SJCRH30 (cell line): ENCODE results near the gene ABCD1. TPM values are rescaled to one million over a fixed set of nuclear protein-coding genes. Genes with fewer than 3 reads are reported as not detected.

Experiments
- DNase-seq, 2 experiments: peaks; one replicate each; pipeline ENCODE4 v3.0.0-alpha.2; 2015 to 2020
- H3K27ac ChIP-seq: fragments of 250-450 bp; sonication (Bioruptor Pico); 2 replicates; pipeline ENCODE4 v1.5.1; 2020; ENCODE audit warnings: mild to moderate bottlenecking, moderate library complexity
- H3K27me3 ChIP-seq: fragments of 250-450 bp; sonication (Bioruptor Pico); 2 replicates; pipeline ENCODE4 v1.5.1; 2020; ENCODE audit warnings: mild to moderate bottlenecking, moderate library complexity
- H3K36me3 ChIP-seq: fragments of 250-450 bp; sonication (Bioruptor Pico); 2 replicates; pipeline ENCODE4 v1.5.1; 2020; ENCODE audit warnings: mild to moderate bottlenecking, moderate library complexity
- H3K4me1 ChIP-seq: fragments of 250-450 bp; sonication (Bioruptor Pico); 2 replicates; pipeline ENCODE4 v1.5.1; 2020; ENCODE audit warnings: mild to moderate bottlenecking, moderate library complexity
- H3K4me3 ChIP-seq: fragments of 250-450 bp; sonication (Bioruptor Pico); 2 replicates; pipeline ENCODE4 v1.5.1; 2020; ENCODE audit warnings: mild to moderate bottlenecking, moderate library complexity
- H3K9me3 ChIP-seq: fragments of 250-450 bp; sonication (Bioruptor Pico); replicated peaks from 2 replicates; pipeline ENCODE4 v1.5.1; 2020; ENCODE audit warnings: mild to moderate bottlenecking, moderate library complexity
- total RNA-seq: library from RNA; depleted of rRNA; stranded (reverse); fragments of >200 nt; shearing (Covaris generic); gene quantifications from 2 replicates; pipeline ENCODE4 v1.2.3, GENCODE V29; 2014

ABCD1 gene
- total RNA-seq, 1 experiment from 2014 or later = 4.9 TPM

GRCh38 chrX:153773741-153774575 lies 49.3 kb downstream of the ABCD1 start:
- Histone ChIP-seq H3K36me3 (no peaks in the 10 kb centered on the region), H3K9me3 (no peaks in the 10 kb centered on the region), H3K27ac (no peak overlapping the region), H3K27me3 (no peaks in the 10 kb centered on the region), H3K4me1 (no peaks in the 10 kb centered on the region), H3K4me3 (no peak overlapping the region)
- no peak for DNase-seq

DNA sequence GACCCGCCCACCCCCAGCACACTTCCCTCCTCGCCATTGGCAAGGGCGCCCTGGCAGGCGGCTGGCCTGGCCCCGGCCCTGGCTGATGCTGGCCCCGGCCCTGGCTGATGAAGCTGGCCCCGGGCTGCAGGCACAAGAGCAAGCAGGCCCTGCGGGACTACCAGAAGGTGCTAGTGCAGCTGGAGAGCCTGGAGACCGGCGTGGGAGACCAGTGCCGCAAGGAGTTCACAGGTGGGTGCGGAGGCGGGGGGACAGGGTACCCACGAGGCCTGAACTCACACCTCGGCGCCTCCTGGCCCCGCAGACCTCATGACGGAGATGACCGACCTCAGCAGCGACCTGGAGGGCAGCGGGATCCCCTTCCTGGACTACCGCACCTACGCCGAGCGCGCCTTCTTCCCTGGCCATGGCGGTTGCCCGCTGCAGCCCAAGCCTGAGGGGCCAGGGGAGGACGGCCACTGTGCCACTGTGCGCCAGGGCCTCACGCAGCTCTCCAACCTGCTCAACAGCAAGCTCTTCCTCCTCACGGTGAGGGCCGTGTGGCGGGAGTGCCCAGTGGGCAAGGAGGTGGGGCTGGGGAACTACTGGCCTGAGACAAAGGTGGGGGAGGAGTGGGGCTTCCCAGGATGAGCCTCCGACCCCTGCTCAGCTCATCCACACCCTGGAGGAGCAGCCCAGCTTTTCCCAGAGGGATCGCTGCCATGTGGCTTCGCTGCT lies 50.1 kb downstream of the ABCD1 start:
- no peak for DNase-seq
- Histone ChIP-seq H3K4me1 (no peaks in the 10 kb centered on the region), H3K4me3 (no peak overlapping the region), H3K9me3 (no peaks in the 10 kb centered on the region), H3K36me3 (no peaks in the 10 kb centered on the region), H3K27ac (no peak overlapping the region), H3K27me3 (no peaks in the 10 kb centered on the region)

- H3K4me3 ChIP-seq = no peak overlapping the region
- DNase-seq = no peak
- H3K9me3 ChIP-seq = no peaks in the 10 kb centered on the region
- peaks cover 5% of the 10 kb centered on the region; the same call in 1 of the 2 replicates for H3K4me1 ChIP-seq
- H3K36me3 ChIP-seq = no peaks in the 10 kb centered on the region
- no peaks in the 10 kb centered on the region for H3K27me3 ChIP-seq
- H3K27ac ChIP-seq = no peak overlapping the region
These were observed 50.9 kb downstream of the ABCD1 start for GRCh38 chrX:153775293-153776119.

DNA sequence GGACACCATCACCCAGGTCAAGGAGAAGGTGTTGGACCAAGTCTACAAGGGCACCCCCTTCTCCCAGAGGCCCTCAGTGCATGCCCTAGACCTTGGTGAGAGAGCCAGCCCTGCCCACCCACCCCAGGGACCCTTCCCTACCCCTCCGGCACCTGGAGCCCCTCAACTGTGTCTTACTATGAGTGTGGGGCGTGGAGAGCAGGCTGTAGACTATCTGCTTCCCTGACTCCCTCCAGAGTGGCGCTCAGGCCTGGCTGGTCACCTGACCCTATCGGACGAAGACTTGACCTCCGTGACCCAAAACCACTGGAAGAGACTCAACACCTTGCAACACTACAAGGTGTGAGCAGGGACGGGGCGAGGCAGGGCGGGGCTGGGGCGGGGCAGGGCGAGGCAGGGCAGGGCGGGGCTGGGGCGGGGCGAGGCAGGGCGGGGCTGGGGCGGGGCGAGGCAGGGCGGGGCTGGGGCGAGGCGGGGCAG lies 51.5 kb downstream of the ABCD1 start:
- Histone ChIP-seq H3K27me3 (no peaks in the 10 kb centered on the region), H3K4me1 (peaks cover 6% of the 10 kb centered on the region; the same call in 1 of the 2 replicates), H3K27ac (no peak overlapping the region), H3K4me3 (no peak overlapping the region), H3K36me3 (no peaks in the 10 kb centered on the region), H3K9me3 (no peaks in the 10 kb centered on the region)
- no peak for DNase-seq

- no peak for DNase-seq
- Histone ChIP-seq H3K27me3 (no peaks in the 10 kb centered on the region), H3K36me3 (no peaks in the 10 kb centered on the region), H3K4me3 (no peak overlapping the region), H3K9me3 (no peaks in the 10 kb centered on the region), H3K4me1 (peaks cover 6% of the 10 kb centered on the region; the same call in 1 of the 2 replicates), H3K27ac (no peak overlapping the region)
These were observed 52.0 kb downstream of the ABCD1 start for GRCh38 chrX:153776611-153777045.

- Histone ChIP-seq H3K4me3 (no peak overlapping the region), H3K9me3 (no peaks in the 10 kb centered on the region), H3K4me1 (peaks cover 10% of the 10 kb centered on the region; the same call in 1 of the 2 replicates), H3K27me3 (no peaks in the 10 kb centered on the region), H3K36me3 (no peaks in the 10 kb centered on the region), H3K27ac (no peak overlapping the region)
- DNase-seq = no peak
These were observed 52.8 kb downstream of the ABCD1 start for GRCh38 chrX:153777261-153778090.

GRCh38 chrX:153778181-153778580 lies 53.5 kb downstream of the ABCD1 start:
- H3K36me3 ChIP-seq = no peaks in the 10 kb centered on the region
- H3K9me3 ChIP-seq = no peaks in the 10 kb centered on the region
- no peak overlapping the region for H3K4me3 ChIP-seq
- H3K27ac ChIP-seq = no peak overlapping the region
- no peak for DNase-seq
- H3K27me3 ChIP-seq = no peaks in the 10 kb centered on the region
- H3K4me1 ChIP-seq = peaks cover 10% of the 10 kb centered on the region; the same call in 1 of the 2 replicates

DNA sequence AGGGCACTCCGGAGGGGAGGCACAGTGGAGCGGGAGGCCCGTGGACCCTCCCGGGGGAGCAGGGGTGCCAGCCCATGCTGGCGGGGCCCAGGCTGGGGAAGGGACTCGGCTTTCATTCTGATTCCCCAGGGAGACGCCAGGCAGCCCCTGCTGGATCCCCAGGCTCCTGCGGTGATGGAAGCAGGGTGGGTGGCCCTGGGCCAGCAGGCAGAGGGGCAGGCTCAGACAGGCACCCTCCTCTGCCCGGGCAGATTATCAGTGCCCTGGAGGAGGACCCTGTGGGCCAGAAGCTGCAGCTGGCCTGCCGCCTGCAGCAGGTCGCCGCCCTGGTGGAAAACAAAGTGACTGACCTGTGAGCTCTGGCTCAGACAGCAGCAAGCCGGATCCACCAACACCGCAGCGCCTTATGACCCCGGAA lies 54.0 kb downstream of the ABCD1 start:
- no peak for DNase-seq
- Histone ChIP-seq H3K4me3 (no peak overlapping the region), H3K27ac (no peak overlapping the region), H3K4me1 (peaks cover 10% of the 10 kb centered on the region; the same call in 1 of the 2 replicates), H3K9me3 (no peaks in the 10 kb centered on the region), H3K36me3 (no peaks in the 10 kb centered on the region), H3K27me3 (no peaks in the 10 kb centered on the region)

- Histone ChIP-seq H3K36me3 (no peaks in the 10 kb centered on the region; the same call in 1 of the 2 replicates), H3K27me3 (no peaks in the 10 kb centered on the region), H3K27ac (peak overlapping the region; percentile 96), H3K4me1 (peaks cover 10% of the 10 kb centered on the region; the same call in 1 of the 2 replicates), H3K9me3 (no peaks in the 10 kb centered on the region), H3K4me3 (peak overlapping the region; percentile 69)
- DNase-seq = no peak
These were observed 55.4 kb downstream of the ABCD1 start for GRCh38 chrX:153779891-153780677.

GRCh38 chrX:153780678-153781427 lies 56.2 kb downstream of the ABCD1 start, which contains the start of gene SRPK3:
SRPK3 (plus strand) TSS chrX:153781041; CDS start chrX:153781087, 46 bp downstream.
- Histone ChIP-seq H3K36me3 (no peaks in the 10 kb centered on the region; the same call in 1 of the 2 replicates), H3K27ac (peak within 1 kb of the TSS; percentile 96), H3K4me1 (peaks cover 10% of the 10 kb centered on the region; the same call in 1 of the 2 replicates), H3K27me3 (no peaks in the 10 kb centered on the region), H3K4me3 (peak within 1 kb of the TSS; percentile 69), H3K9me3 (no peaks in the 10 kb centered on the region)
- peak; percentile 66 to 69 for DNase-seq

DNA sequence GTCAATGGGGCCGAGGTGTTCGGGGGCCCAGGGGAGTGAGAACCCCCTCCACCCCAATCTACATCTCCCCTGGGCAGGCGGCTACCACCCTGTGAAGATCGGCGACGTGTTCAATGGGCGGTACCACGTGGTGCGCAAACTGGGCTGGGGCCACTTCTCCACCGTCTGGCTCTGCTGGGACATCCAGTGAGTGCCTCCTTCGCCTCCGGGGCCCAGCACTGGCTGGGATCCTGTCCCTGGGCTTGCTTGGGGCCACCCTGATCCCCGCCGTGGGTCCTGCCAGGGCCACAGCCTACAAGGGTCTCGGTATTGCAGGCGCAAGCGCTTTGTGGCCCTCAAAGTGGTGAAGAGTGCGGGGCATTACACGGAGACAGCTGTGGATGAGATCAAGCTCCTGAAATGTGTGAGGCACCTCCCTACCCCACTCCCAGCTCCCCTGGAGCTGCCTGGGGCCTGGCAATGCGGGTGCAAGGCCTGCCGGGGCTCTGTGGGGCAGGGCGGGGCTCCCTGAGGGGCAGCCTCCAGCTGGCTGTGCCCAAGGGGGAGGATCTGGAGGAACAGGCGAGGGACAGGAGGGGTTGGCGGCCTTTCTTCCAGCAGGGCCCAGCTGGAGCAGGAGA lies 56.9 kb downstream of the ABCD1 start:
- Histone ChIP-seq H3K27ac (peak overlapping the region; percentile 96), H3K9me3 (no peaks in the 10 kb centered on the region), H3K27me3 (no peaks in the 10 kb centered on the region), H3K4me1 (peaks cover 10% of the 10 kb centered on the region; the same call in 1 of the 2 replicates), H3K36me3 (peaks cover 2% of the 10 kb centered on the region; the same call in 1 of the 2 replicates), H3K4me3 (peak overlapping the region; percentile 69)
- peak; percentile 79 to 80 for DNase-seq

GRCh38 chrX:153782313-153782712 lies 57.7 kb downstream of the ABCD1 start:
- H3K9me3 ChIP-seq = no peaks in the 10 kb centered on the region
- peaks cover 2% of the 10 kb centered on the region; the same call in 1 of the 2 replicates for H3K36me3 ChIP-seq
- H3K27me3 ChIP-seq = no peaks in the 10 kb centered on the region
- H3K4me3 ChIP-seq = peak overlapping the region; percentile 69
- DNase-seq = peak; percentile 77 to 81
- peak overlapping the region; percentile 96 for H3K27ac ChIP-seq
- peaks cover 10% of the 10 kb centered on the region; the same call in 1 of the 2 replicates for H3K4me1 ChIP-seq
